Fibroblast of skin of scalp (primary cell): Measurements from ENCODE around the gene KIF1A.

Source experiments
- DNase-seq: peaks from one replicate; pipeline ENCODE4 v3.0.0-alpha.2; 2013

Gene KIF1A

GRCh38 chr2:240767341-240767740 is 52.7 kb downstream of the KIF1A start:
- no peak for DNase-seq

GRCh38 chr2:240766072-240766471 is 53.9 kb downstream of the KIF1A start:
- no peak for DNase-seq

GRCh38 chr2:240765007-240765406 is 55.0 kb downstream of the KIF1A start:
- DNase-seq = no peak

GRCh38 chr2:240764605-240765004 is 55.4 kb downstream of the KIF1A start:
- DNase-seq = no peak

- no peak for DNase-seq
These were observed 57.0 kb downstream of the KIF1A start for GRCh38 chr2:240762971-240763370.

- no peak for DNase-seq
These were observed 57.8 kb downstream of the KIF1A start for GRCh38 chr2:240762249-240762648.

- no peak for DNase-seq
These were observed 59.3 kb downstream of the KIF1A start for GRCh38 chr2:240760576-240761246.

GRCh38 chr2:240760121-240760520 is 59.9 kb downstream of the KIF1A start:
- no peak for DNase-seq

- no peak for DNase-seq
These were observed 60.6 kb downstream of the KIF1A start for GRCh38 chr2:240759459-240759858.

GRCh38 chr2:240757086-240757614 is 62.9 kb downstream of the KIF1A start:
- no peak for DNase-seq

GRCh38 chr2:240752209-240752608 is 67.8 kb downstream of the KIF1A start:
- no peak for DNase-seq

GRCh38 chr2:240750409-240750808 is 69.6 kb downstream of the KIF1A start:
- DNase-seq = no peak

- DNase-seq = no peak
These were observed 70.5 kb downstream of the KIF1A start for GRCh38 chr2:240749516-240749915.

- DNase-seq = no peak
These were observed 72.8 kb downstream of the KIF1A start for GRCh38 chr2:240747256-240747655.

- DNase-seq = no peak
These were observed 73.3 kb downstream of the KIF1A start for GRCh38 chr2:240746671-240747070.

GRCh38 chr2:240745962-240746361 is 74.1 kb downstream of the KIF1A start:
- DNase-seq = no peak

GRCh38 chr2:240745456-240745855 is 74.6 kb downstream of the KIF1A start:
- DNase-seq = no peak

- no peak for DNase-seq
These were observed 77.4 kb downstream of the KIF1A start for GRCh38 chr2:240742602-240743095.

GRCh38 chr2:240741091-240741490 is 78.9 kb downstream of the KIF1A start:
- no peak for DNase-seq

GRCh38 chr2:240739797-240740196 is 80.2 kb downstream of the KIF1A start:
- DNase-seq = no peak

GRCh38 chr2:240737958-240738357 is 82.1 kb downstream of the KIF1A start:
- DNase-seq = no peak

GRCh38 chr2:240737512-240737911 is 82.5 kb downstream of the KIF1A start:
- DNase-seq = no peak

- no peak for DNase-seq
These were observed 83.5 kb downstream of the KIF1A start for GRCh38 chr2:240736281-240737250.
